Right cardiac atrium (tissue), 5 donors: Measurements from ENCODE around the gene VEZF1. TPM values are rescaled to one million over a fixed set of nuclear protein-coding genes. Genes with fewer than 3 reads are reported as not detected.

Experiments
- ATAC-seq, 2 donors: fragments of 200-7000 bp; cut with Tn5 transposase; one replicate each; pipeline versions ENCODE4 v1.8.0 to v1.9.1; 2020; ENCODE audit warnings: moderate library complexity in 2 of 2, mild to moderate bottlenecking in 1 of 2
- DNase-seq, 3 donors: peaks; one replicate each; pipeline ENCODE4 v3.0.0-alpha.2; 2020
- H3K27ac ChIP-seq: one replicate; pipeline ENCODE4 v1.5.1; 2013; ENCODE audit warnings: mild to moderate bottlenecking, low read length, control low read depth, moderate library complexity
- H3K27me3 ChIP-seq: one replicate; pipeline ENCODE4 v1.6.1; 2013; ENCODE audit not compliant: control insufficient read depth, insufficient read depth
- H3K4me1 ChIP-seq: one replicate; pipeline ENCODE4 v1.6.1; 2013; ENCODE audit warnings: low read length; ENCODE audit not compliant: control insufficient read depth, insufficient read depth
- H3K4me3 ChIP-seq: one replicate; pipeline ENCODE4 v1.5.1; 2013; ENCODE audit warnings: low read length, control low read depth
- H3K9me3 ChIP-seq: one replicate; pipeline ENCODE4 v1.6.1; 2013; ENCODE audit warnings: low read length; ENCODE audit not compliant: control insufficient read depth
- WGBS: extraction: QIAGEN DNeasy Blood & Tissue Kit; methylation state at CpG from one replicate; pipeline ENCODE4 v1.1.7; 2013; 5-methylcytosine and 5-hydroxymethylcytosine counted together
- intact Hi-C, 4 donors: fragments of 100-400 bp; cut with DNase I; formaldehyde crosslinking; loops; one replicate each; pipeline versions ENCODE4 v1.11.0 to v1.14.0; 2022 to 2023
- polyA plus RNA-seq: library from polyadenylated mRNA; stranded (reverse); fragments of 200-250 nt; gene quantifications from one replicate; pipeline ENCODE4 v1.2.3, GENCODE V29; 2013
- total RNA-seq, 4 donors: library from RNA; stranded (reverse); fragmentation: NEBNext Ultra II Directional; extraction: Animal tissue kit (Norgen Biotek cat#: 25700); gene quantifications; one replicate each; pipeline ENCODE4 v1.2.1, GENCODE V29; 2021
- donor health status: healthy with polysubstance abuse.
- donor health status: DM: no; HTN: yes; CAD: no.
- donor health status: DM: no; HTN: no; CAD: no.
- donor health status: DM: no; HTN: yes; CAD: no; lungs with severe emphysema.
- donor health status: DM: yes; HTN: yes; CAD: no.

VEZF1 gene
- total and polyA plus RNA-seq, 5 donors = 20.0 to 74.6 (median 68.5) TPM

DNA sequence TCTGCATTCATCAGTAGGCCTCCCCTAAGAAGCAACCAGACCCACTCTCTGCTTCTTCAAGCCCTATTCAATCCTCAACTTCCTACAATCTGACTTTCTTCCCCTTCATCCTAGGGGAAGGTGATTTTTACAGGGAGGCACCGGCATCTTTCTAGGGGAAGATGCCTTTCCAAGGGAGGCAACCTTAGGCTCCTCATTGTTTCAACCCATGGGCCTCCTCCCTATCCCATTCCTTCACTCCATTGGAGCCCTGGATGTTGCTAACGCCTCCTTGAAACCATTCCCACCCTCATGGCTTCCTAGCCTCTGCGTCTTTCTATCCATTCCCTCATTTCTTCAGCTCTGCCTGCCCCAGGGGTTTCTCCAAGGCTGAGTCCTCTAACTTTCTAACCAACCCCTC, 30.2 kb downstream of the VEZF1 start:
- Histone ChIP-seq H3K27ac (no peak overlapping the region), H3K4me3 (no peak overlapping the region), H3K27me3 (no peaks in the 10 kb centered on the region), H3K9me3 (no peaks in the 10 kb centered on the region), H3K4me1 (peaks cover 14% of the 10 kb centered on the region)
- intact Hi-C loops = loop anchor here in 2 of 4 donors (5.0 to 10.0 kb wide), 2 partner anchors 63 to 66 kb away; no protein-coding TSS in a partner anchor
- no peak for ATAC-seq
- 94% methylated on average over 3 of the region's 3 CpGs for WGBS
- DNase-seq = no peak

DNA sequence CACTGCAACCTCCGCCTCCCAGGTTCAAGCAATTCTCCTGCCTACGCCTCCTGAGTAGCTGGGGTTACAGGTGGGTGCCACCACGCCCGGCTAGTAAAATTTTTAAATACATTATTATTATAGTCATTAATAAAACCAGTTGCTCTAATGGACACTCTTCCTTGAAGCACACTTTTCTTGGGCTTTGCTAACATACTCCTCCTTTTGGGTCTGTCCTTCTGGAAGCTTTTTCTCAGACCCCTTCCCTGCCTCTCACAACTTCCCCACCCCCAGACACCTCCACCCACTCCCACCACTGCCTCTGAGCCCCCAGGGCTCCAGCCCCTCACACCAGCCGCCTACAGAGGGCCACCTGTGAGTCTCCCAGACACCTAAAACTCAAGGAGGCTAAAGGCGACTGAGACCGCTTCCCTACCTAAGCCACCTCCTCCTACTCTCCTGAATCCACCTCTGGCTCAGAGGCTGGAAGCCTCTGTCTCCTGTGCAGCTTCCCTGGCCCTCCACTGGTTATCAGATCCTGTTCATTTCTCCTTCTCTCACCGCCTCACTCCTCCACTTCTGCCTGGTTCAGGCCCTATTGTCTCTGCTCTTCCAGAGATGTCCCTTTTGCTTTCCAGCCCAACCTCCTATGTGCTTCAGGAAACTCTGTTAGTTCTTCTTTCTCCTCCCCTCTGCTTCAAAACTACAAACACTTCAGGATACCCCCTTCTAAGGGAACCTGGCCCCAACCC, 30.8 kb downstream of the VEZF1 start:
- DNase-seq (no peak), ATAC-seq (no peak)
- Histone ChIP-seq H3K27me3 (no peaks in the 10 kb centered on the region), H3K9me3 (no peaks in the 10 kb centered on the region), H3K4me1 (peaks cover 20% of the 10 kb centered on the region), H3K4me3 (no peak overlapping the region), H3K27ac (no peak overlapping the region)
- 95% methylated on average over 8 of the region's 8 CpGs for WGBS
- intact Hi-C loops = loop anchor here in 2 of 4 donors (5.0 to 10.0 kb wide), 2 partner anchors 62 to 65 kb away; no protein-coding TSS in a partner anchor

DNA sequence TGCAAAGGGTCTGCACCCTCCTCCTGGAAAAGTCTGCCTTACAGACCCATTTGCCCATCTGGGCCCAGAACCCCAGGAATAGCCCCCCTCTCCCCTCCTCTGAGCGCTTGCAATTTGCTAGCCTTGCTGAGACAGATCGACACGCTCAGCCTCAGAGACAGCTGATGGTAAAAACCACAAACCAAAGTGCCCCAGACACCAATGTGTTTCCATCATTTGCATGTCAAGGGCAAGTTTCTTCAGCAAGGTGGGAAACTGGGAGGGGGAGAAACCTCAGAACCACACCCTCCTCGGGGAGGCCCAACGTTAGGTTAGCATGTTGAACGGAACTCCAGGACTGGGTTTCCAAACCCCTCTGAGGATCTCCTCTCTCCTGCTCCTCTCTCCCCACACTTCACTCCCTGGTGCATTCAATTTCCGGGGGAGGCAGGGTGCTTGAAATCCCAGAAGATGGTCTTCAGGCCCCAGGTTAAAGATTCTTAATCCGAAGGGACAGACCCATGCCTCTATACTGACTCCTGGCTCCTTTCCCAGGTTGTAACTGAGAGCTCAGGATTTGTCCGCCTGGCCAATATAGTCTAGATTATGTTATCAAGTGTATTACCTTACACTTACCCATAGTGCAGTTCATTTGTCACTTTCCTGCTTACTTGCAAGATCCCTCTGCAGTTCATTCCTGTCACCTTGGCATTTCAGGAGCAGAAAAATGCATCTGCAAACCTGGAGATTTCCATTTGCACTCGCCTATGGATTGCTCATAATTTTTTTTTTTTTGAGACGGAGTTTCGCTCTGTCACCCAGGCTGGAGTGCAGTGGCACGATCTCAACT, 31.5 kb downstream of the VEZF1 start:
- no peak overlapping the region for H3K4me3 ChIP-seq
- H3K27me3 ChIP-seq = no peaks in the 10 kb centered on the region
- ATAC-seq = no peak
- intact Hi-C loops = loop anchor here in 2 of 4 donors (5.0 to 10.0 kb wide), 2 partner anchors 62 to 64 kb away; no protein-coding TSS in a partner anchor
- H3K9me3 ChIP-seq = no peaks in the 10 kb centered on the region
- peak overlapping the region; percentile 3 for H3K27ac ChIP-seq
- DNase-seq = no peak
- peaks cover 20% of the 10 kb centered on the region for H3K4me1 ChIP-seq
- 62% methylated on average over 13 of the region's 13 CpGs for WGBS

DNA sequence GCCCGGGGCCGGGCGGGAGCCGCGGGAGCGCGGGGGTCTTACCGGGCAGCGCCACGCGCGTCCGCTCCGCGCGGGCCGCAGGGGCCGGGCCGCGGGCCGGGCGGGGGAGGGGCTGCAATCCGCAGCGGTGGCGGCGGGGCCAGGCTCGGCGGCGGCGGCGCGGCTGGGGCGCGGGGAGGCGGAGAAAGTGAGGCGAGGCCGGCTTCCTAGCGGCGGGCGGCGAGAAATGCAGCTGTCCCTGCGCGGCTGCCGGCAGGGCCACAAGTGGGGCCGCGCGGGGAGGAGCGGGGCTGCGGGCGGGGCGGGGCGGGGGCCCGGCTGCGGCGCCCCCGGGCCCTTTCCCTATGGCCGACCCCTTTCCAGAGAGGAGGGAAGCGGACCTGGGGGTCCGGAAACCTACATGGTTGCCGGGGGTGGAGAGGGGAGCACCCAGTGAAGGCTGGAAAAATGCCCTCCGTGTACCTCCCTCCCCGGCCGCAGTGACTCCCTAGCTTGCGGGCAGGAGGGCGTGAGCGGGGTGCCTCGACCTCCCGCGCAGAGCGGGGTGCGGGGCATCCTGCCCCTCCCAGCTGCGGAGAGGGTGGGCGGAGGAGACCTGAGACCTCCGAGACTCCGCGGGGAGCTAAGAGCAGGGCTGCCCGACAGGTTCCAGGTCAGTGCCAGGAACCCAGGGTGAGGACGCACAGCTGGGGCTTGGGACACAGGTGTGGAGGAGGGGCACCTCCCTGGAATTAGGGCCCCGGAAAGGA, 32.7 kb downstream of the VEZF1 start, which contains the start of gene CUEDC1:
Gene CUEDC1, minus strand, starts transcription at position 230 of the 749 bp plus-strand sequence. CDS start 69,848 bp downstream, outside the sequence.
- intact Hi-C loops = loop anchor here in 2 of 4 donors (5.0 to 10.0 kb wide), 2 partner anchors 61 to 63 kb away; no protein-coding TSS in a partner anchor
- peak within 1 kb of the TSS; percentile 99 for H3K4me3 ChIP-seq
- H3K9me3 ChIP-seq = no peaks in the 10 kb centered on the region
- H3K27ac ChIP-seq = peak within 1 kb of the TSS; percentile 98
- peaks cover 23% of the 10 kb centered on the region for H3K4me1 ChIP-seq
- ATAC-seq = peak; percentile 76 to 78
- WGBS = 1% methylated on average over 79 of the region's 79 CpGs
- no peaks in the 10 kb centered on the region for H3K27me3 ChIP-seq
- peak; percentile 86 to 95 (median 95) for DNase-seq

DNA sequence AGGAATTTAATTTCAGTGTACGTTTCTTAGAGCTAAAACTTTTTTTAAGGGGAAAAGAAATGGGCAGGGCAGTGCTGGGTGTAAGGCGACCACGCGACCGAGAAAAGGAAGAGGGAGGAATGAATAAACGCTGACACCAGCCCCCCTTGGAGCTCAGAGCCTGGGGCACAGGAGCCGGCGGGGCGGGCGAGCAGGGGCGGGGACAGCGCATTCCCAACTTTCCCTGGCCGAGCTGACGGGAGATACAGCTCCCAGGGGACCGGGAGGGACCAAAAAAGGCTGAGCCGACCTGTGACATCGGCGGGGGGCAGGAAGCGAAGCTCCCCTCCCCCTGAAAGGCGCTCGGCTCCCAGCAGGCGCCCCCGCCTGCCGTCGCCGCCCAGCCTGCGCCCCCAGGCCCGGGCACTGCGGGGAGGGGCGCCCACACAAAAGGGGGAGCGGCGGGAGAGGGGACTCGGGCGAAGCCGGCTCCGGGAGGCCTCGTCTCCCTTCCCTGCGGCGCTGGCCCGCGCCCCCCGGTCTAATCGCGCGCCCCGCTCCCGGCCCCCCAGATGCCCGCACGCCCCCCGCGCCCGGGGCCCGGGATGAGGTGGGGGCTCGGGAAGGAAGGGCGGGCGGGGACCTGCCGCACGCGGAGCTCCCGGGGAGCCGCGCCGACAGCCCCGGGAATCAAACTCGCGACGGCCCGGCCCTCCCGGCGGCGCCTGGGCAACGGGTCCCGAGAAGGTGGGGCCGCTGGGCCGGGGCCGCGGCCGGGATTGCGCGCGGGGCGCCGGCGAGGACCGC, 33.5 kb downstream of the VEZF1 start:
- intact Hi-C loops = loop anchor here (5.0 to 10.0 kb wide), 3 partner anchors 33 to 62 kb away; partner anchors contain the start of gene VEZF1 (in 1 of the 4)
- peaks cover 24% of the 10 kb centered on the region for H3K4me1 ChIP-seq
- under 1% methylated on average over 85 of the region's 85 CpGs for WGBS
- no peaks in the 10 kb centered on the region for H3K27me3 ChIP-seq
- peak; percentile 93 to 95 (median 95) for DNase-seq
- H3K9me3 ChIP-seq = no peaks in the 10 kb centered on the region
- ATAC-seq = peak; percentile 81 to 87
- peak overlapping the region; percentile 99 for H3K4me3 ChIP-seq
- H3K27ac ChIP-seq = peak overlapping the region; percentile 98

DNA sequence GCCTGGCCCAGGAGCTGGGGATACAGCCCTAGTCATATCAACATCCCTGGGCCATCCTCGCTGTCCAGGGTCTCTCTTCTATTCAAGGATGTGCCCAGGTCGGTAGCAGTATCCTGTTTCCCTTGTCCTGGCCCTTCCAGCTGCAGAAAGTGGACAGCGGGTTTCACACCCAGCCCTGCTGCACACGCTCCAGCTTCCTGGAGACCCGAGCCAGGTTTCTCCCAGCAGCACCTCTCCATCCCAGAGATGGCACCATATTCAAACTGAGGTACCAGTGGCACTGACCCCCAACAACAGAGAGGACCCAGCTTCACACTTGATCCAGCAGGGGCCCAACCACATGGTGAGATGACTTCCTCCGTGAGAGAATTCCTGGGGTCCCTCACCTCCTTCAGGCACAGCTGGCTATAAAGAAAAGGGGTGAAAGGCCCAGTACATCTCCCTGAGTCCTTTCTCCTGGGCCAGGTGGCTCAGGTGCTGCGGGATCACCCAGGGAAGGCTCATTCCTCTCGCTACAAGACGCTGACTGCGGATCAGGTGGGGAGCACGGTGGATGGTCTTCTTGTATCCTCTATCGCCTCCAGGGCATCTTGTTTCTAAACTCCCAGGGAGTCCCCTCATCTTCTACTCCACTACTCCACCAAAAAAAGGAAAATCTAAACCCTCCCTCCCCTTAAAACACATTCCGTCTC, 34.2 kb downstream of the VEZF1 start:
- Histone ChIP-seq H3K4me1 (peaks cover 30% of the 10 kb centered on the region), H3K27ac (peak overlapping the region; percentile 98), H3K27me3 (no peaks in the 10 kb centered on the region), H3K4me3 (peak overlapping the region; percentile 99), H3K9me3 (no peaks in the 10 kb centered on the region)
- ATAC-seq (no peak), DNase-seq (peak in 1 of 3 donors; percentile 60)
- intact Hi-C loops = loop anchor here in 3 of 4 donors (5.0 to 10.0 kb wide), 3 partner anchors 33 to 62 kb away; partner anchors contain the start of gene VEZF1 (in 1 of the 3)
- WGBS = 52% methylated on average over 13 of the region's 13 CpGs

DNA sequence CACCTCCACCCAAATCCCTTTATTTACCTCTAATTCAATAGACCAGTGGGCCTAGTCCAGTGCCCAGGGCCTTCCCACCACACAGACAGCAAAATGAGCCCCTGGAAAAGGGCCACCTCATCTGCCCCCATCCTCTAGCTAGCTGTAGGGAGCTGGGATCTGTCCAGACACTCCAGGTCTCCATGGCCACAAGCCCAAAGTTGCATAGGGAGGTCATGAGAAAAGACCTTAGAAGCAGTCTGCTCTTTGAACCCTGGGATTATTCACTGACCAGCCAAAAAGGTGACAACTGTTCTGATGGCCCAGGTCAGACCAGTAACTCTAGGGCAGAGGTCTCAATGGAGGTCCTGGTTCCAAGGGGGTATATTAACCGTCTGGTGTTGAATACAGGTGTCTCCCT, 34.8 kb downstream of the VEZF1 start:
- Histone ChIP-seq H3K4me1 (peaks cover 33% of the 10 kb centered on the region), H3K4me3 (no peak overlapping the region), H3K27me3 (no peaks in the 10 kb centered on the region), H3K9me3 (no peaks in the 10 kb centered on the region), H3K27ac (peak overlapping the region; percentile 98)
- WGBS = 77% methylated on average over 1 of the region's 1 CpG
- DNase-seq = no peak
- intact Hi-C loops = loop anchor here in 3 of 4 donors (5.0 to 10.0 kb wide), 3 partner anchors 34 to 61 kb away; partner anchors contain the start of gene VEZF1 (in 1 of the 3)
- ATAC-seq = no peak

DNA sequence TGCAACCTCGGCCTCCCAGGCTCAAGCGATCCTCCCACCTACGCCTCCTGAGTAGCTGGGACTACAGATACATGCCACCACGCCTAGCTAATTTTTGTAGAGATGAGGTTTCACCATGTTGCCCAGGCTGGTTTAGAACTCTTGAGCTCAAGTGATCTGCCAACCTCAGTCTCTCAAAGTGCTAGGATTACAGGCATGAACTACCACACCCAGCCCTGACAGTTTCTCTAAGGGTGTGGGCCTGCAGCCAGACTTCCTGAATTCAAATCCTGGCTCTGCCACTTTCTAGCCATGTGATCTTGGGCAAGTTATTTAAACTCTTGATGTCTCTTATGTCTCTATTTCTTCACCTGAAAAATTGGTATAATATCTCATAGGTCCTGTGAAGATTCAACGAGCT, 38.4 kb downstream of the VEZF1 start:
- DNase-seq (peak in 1 of 3 donors; percentile 83), ATAC-seq (no peak)
- intact Hi-C loops = loop anchor here in 3 of 4 donors (5.0 to 10.0 kb wide), 3 partner anchors 38 to 57 kb away; partner anchors contain the start of gene VEZF1 (in 1 of the 3)
- H3K27me3 ChIP-seq = no peaks in the 10 kb centered on the region
- 90% methylated on average over 5 of the region's 5 CpGs for WGBS
- H3K9me3 ChIP-seq = no peaks in the 10 kb centered on the region
- H3K27ac ChIP-seq = peak overlapping the region; percentile 81
- H3K4me1 ChIP-seq = peaks cover 41% of the 10 kb centered on the region
- no peak overlapping the region for H3K4me3 ChIP-seq
